Motor neuron (in vitro differentiated cells): Measurements from ENCODE around the gene ATP5F1A. TPM values are rescaled to one million over a fixed set of nuclear protein-coding genes. Genes with fewer than 3 reads are reported as not detected.

Experiments used
- ATAC-seq, 8 experiments: fragments of 200-7000 bp; cut with Tn5 transposase; replicated peaks in 6 of 8; 2 replicates each; pipeline ENCODE4 v1.8.0; 2021; ENCODE audit warnings: mild to moderate bottlenecking in 8 of 8, moderate library complexity in 8 of 8
- H3K27ac ChIP-seq, 2 donors: fragments of 250-450 bp; sonication (Bioruptor Pico); 2 replicates each; pipeline ENCODE4 v1.9.0; 2021; ENCODE audit warnings: antibody characterized with exemption in 2 of 2, mild to moderate bottlenecking in 2 of 2, moderate library complexity in 1 of 2
- H3K4me1 ChIP-seq, 2 donors: fragments of 250-450 bp; sonication (Bioruptor Pico); replicated peaks in 1 of 2; 2 replicates each; pipeline ENCODE4 v1.6.1; 2021; ENCODE audit warnings: antibody characterized with exemption in 2 of 2, mild to moderate bottlenecking in 2 of 2, moderate library complexity in 1 of 2
- H3K4me3 ChIP-seq, 5 donors: fragments of 250-450 bp; sonication (Bioruptor Pico); 2 replicates each; pipeline ENCODE4 v1.9.0; 2021; ENCODE audit warnings: antibody characterized with exemption in 5 of 5, mild to moderate bottlenecking in 5 of 5, moderate library complexity in 4 of 5
- WGBS, 10 experiments: fragments of 450-650 bp; shearing (Covaris generic); methylation state at CpG; one replicate each; pipeline ENCODE4 v1.0.0; 2022; 5-methylcytosine and 5-hydroxymethylcytosine counted together
- in situ Hi-C, 9 experiments: fragments of 400-800 bp; cut with MboI; loops; one replicate each; pipeline ENCODE4 v1.15.0; 2021; ENCODE audit warnings: low sequenced_read_pairs in 9 of 9, low pct_unique_long_range_greater_than_20kb in 2 of 9; ENCODE audit not compliant: unreplicated experiment in 9 of 9
- total RNA-seq, 8 experiments: library from RNA; unstranded; fragments of 300-600 nt; gene quantifications; 2 replicates each; pipeline versions ENCODE4 v1.2.3 to v1.2.4, GENCODE V29; 2022

Gene ATP5F1A
- total RNA-seq, 8 experiments from 2014 or later = 396 to 592 (median 541) TPM

- WGBS, 10 experiments = 2 to 3% methylated on average over 8 to 11 of the region's 75 CpGs; no CpG with 5 or more reads in 8 of the 10 experiments
- in situ Hi-C loops = loop anchor here in 2 of 9 experiments (25.0 kb wide), 1 partner anchor 410 kb away; no protein-coding TSS in a partner anchor
- Histone ChIP-seq H3K4me3 (peak within 1 kb of the TSS; percentile 63 to 81 (median 73)), H3K4me1 (no peaks in the 10 kb centered on the region), H3K27ac (no peak within 1 kb of the TSS)
- peak; percentile 82 to 92 (median 89) for ATAC-seq
These were observed 26.3 kb downstream of the ATP5F1A start, which contains the start of gene PSTPIP2 for GRCh38 chr18:46071653-46072375. PSTPIP2 (minus strand) TSS chr18:46072260; CDS start chr18:46072188, 72 bp downstream.

- ATAC-seq = peak in 4 of 8 experiments; percentile 2 to 8 (median 4)
- no peaks in the 10 kb centered on the region for H3K4me1 ChIP-seq
- no peak overlapping the region for H3K27ac ChIP-seq
- in situ Hi-C loops = loop anchor here in 2 of 9 experiments (25.0 kb wide), 1 partner anchor 409 kb away; no protein-coding TSS in a partner anchor
- peak overlapping the region; percentile 63 to 81 (median 73) for H3K4me3 ChIP-seq
- 40 to 100% (median 87%) methylated on average over 1 to 3 of the region's 13 CpGs; no CpG with 5 or more reads in 5 of the 10 experiments for WGBS, 10 experiments
These were observed 27.1 kb downstream of the ATP5F1A start for GRCh38 chr18:46070815-46071652.

- WGBS, 10 experiments = 86 to 100% methylated on average over 1 of the region's 6 CpGs; no CpG with 5 or more reads in 8 of the 10 experiments
- Histone ChIP-seq H3K4me3 (no peak overlapping the region), H3K27ac (no peak overlapping the region), H3K4me1 (no peaks in the 10 kb centered on the region)
- no peak for ATAC-seq
- in situ Hi-C loops = loop anchor here in 2 of 9 experiments (25.0 kb wide), 1 partner anchor 408 kb away; no protein-coding TSS in a partner anchor
These were observed 27.9 kb downstream of the ATP5F1A start for GRCh38 chr18:46070232-46070631.

GRCh38 chr18:46069524-46069923 lies 28.6 kb downstream of the ATP5F1A start:
- in situ Hi-C loops = loop anchor here in 2 of 9 experiments (25.0 kb wide), 1 partner anchor 407 kb away; no protein-coding TSS in a partner anchor
- ATAC-seq = no peak
- WGBS, 10 experiments = 48 to 100% (median 80%) methylated on average over 2 to 4 of the region's 4 CpGs; no CpG with 5 or more reads in 1 of the 10 experiments
- H3K4me3 ChIP-seq = no peak overlapping the region
- no peaks in the 10 kb centered on the region for H3K4me1 ChIP-seq
- no peak overlapping the region for H3K27ac ChIP-seq

GRCh38 chr18:46068763-46069162 lies 29.3 kb downstream of the ATP5F1A start:
- no peak for ATAC-seq
- WGBS, 10 experiments = 17 to 56% methylated on average over 1 of the region's 1 CpG; no CpG with 5 or more reads in 8 of the 10 experiments
- in situ Hi-C loops = loop anchor here in 2 of 9 experiments (25.0 kb wide), 1 partner anchor 406 kb away; no protein-coding TSS in a partner anchor

GRCh38 chr18:46067438-46068007 lies 30.6 kb downstream of the ATP5F1A start:
- WGBS, 10 experiments = 22 to 97% (median 78%) methylated on average over 1 to 4 of the region's 5 CpGs; no CpG with 5 or more reads in 3 of the 10 experiments
- in situ Hi-C loops = loop anchor here in 2 of 9 experiments (25.0 kb wide), 1 partner anchor 405 kb away; no protein-coding TSS in a partner anchor
- peak in 1 of 8 experiments; percentile 34 for ATAC-seq
- Histone ChIP-seq H3K4me3 (no peak overlapping the region), H3K27ac (no peak overlapping the region), H3K4me1 (no peaks in the 10 kb centered on the region)

More at GRCh38 chr18:46068763-46069162, 29.3 kb downstream of the ATP5F1A start:
- Histone ChIP-seq H3K4me1 (no peaks in the 10 kb centered on the region), H3K4me3 (no peak overlapping the region), H3K27ac (no peak overlapping the region)

- H3K4me1 ChIP-seq = no peaks in the 10 kb centered on the region
- WGBS, 10 experiments = 80 to 100% (median 95%) methylated on average over 1 to 4 of the region's 5 CpGs; no CpG with 5 or more reads in 2 of the 10 experiments
- no peak overlapping the region for H3K4me3 ChIP-seq
- in situ Hi-C loops = loop anchor here in 2 of 9 experiments (25.0 kb wide), 1 partner anchor 400 kb away; no protein-coding TSS in a partner anchor
- H3K27ac ChIP-seq = no peak overlapping the region
- no peak for ATAC-seq
These were observed 35.3 kb downstream of the ATP5F1A start for GRCh38 chr18:46062781-46063180.

DNA sequence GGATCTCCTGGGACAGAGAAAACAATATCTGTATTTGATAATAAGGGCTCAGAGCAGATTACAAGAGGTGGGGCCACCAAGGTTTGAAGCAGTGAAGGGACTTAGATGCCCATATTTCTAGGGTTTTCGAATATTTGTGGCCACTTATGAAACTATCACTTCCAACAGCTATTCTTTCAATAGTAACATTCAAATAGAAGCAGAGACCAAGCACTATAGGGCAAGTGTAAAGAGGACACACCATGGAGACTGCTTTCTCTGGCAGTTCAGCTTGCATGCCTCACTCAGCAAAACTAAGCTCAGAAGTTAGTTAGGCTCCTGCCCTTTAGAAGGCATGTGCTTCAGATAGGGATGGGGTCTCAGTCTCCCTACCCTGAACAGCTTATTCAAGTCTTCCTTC lies 36.3 kb downstream of the ATP5F1A start:
- H3K4me1 ChIP-seq = no peaks in the 10 kb centered on the region
- in situ Hi-C loops = loop anchor here in 2 of 9 experiments (25.0 kb wide), 1 partner anchor 399 kb away; no protein-coding TSS in a partner anchor
- WGBS, 10 experiments = 71 to 100% (median 80%) methylated on average over 1 of the region's 1 CpG; no CpG with 5 or more reads in 5 of the 10 experiments
- H3K27ac ChIP-seq = no peak overlapping the region
- ATAC-seq = no peak
- no peak overlapping the region for H3K4me3 ChIP-seq

GRCh38 chr18:46061387-46061786 lies 36.7 kb downstream of the ATP5F1A start:
- Histone ChIP-seq H3K27ac (no peak overlapping the region), H3K4me3 (no peak overlapping the region), H3K4me1 (no peaks in the 10 kb centered on the region)
- WGBS, 10 experiments = 85 to 100% (median 100%) methylated on average over 1 to 2 of the region's 3 CpGs; no CpG with 5 or more reads in 6 of the 10 experiments
- no peak for ATAC-seq
- in situ Hi-C loops = loop anchor here in 2 of 9 experiments (25.0 kb wide), 1 partner anchor 399 kb away; no protein-coding TSS in a partner anchor

- H3K4me3 ChIP-seq = no peak overlapping the region
- WGBS, 10 experiments = 50 to 100% (median 90%) methylated on average over 1 to 3 of the region's 3 CpGs
- in situ Hi-C loops = loop anchor here in 2 of 9 experiments (25.0 kb wide), 1 partner anchor 398 kb away; no protein-coding TSS in a partner anchor
- H3K4me1 ChIP-seq = no peaks in the 10 kb centered on the region
- H3K27ac ChIP-seq = no peak overlapping the region
- ATAC-seq = no peak
These were observed 37.7 kb downstream of the ATP5F1A start for GRCh38 chr18:46060359-46060841.

- ATAC-seq = no peak
- Histone ChIP-seq H3K27ac (no peak overlapping the region), H3K4me1 (no peaks in the 10 kb centered on the region), H3K4me3 (no peak overlapping the region)
- 28 to 100% (median 63%) methylated on average over 1 to 4 of the region's 4 CpGs; no CpG with 5 or more reads in 1 of the 10 experiments for WGBS, 10 experiments
- in situ Hi-C loops = loop anchor here in 2 of 9 experiments (25.0 kb wide), 1 partner anchor 394 kb away; no protein-coding TSS in a partner anchor
These were observed 42.3 kb downstream of the ATP5F1A start for GRCh38 chr18:46055838-46056230.
